Measurements from ENCODE around the gene NETO1. TPM values are rescaled to one million over a fixed set of nuclear protein-coding genes. Genes with fewer than 3 reads are reported as not detected.

NETO1 gene
- total RNA-seq, 1 donor from 2014 or later, result not detected

GRCh38 chr18:72811047-72811446 is 56.7 kb downstream of the NETO1 start:
- no peaks in the 10 kb centered on the region for H3K4me1 ChIP-seq
- no peaks in the 10 kb centered on the region for H3K27me3 ChIP-seq
- H3K36me3 ChIP-seq, result no peaks in the 10 kb centered on the region
- no peaks in the 10 kb centered on the region for H3K9me3 ChIP-seq
- H3K4me3 ChIP-seq, result no peak overlapping the region
- intact Hi-C loops (cut with DNase I), result no loop called here
- DNase-seq, result no peak
- no peak overlapping the region for H3K27ac ChIP-seq
- no peak for TF ChIP-seq CTCF (IDR thresholded peaks at IDR 0.05)
- no peak for ATAC-seq

- DNase-seq (no peak), ATAC-seq (no peak)
- no peak for TF ChIP-seq CTCF (IDR thresholded peaks at IDR 0.05)
- no peak overlapping the region for H3K27ac ChIP-seq
- H3K4me3 ChIP-seq, result no peak overlapping the region
- intact Hi-C loops (cut with DNase I), result no loop called here
- H3K9me3 ChIP-seq, result no peaks in the 10 kb centered on the region
- H3K36me3 ChIP-seq, result no peaks in the 10 kb centered on the region
- H3K27me3 ChIP-seq, result no peaks in the 10 kb centered on the region
- H3K4me1 ChIP-seq, result no peaks in the 10 kb centered on the region
These were observed 59.1 kb downstream of the NETO1 start for GRCh38 chr18:72808680-72809079.

GRCh38 chr18:72799106-72799505 is 68.7 kb downstream of the NETO1 start:
- intact Hi-C loops (cut with DNase I), result no loop called here
- no peaks in the 10 kb centered on the region for H3K27me3 ChIP-seq
- no peak overlapping the region for H3K4me3 ChIP-seq
- no peak for TF ChIP-seq CTCF (IDR thresholded peaks at IDR 0.05)
- ATAC-seq (no peak), DNase-seq (no peak)
- no peaks in the 10 kb centered on the region for H3K4me1 ChIP-seq
- no peaks in the 10 kb centered on the region for H3K9me3 ChIP-seq
- no peaks in the 10 kb centered on the region for H3K36me3 ChIP-seq
- H3K27ac ChIP-seq, result no peak overlapping the region

GRCh38 chr18:72783530-72783929 is 84.3 kb downstream of the NETO1 start:
- Histone ChIP-seq H3K36me3 (no peaks in the 10 kb centered on the region), H3K9me3 (no peaks in the 10 kb centered on the region), H3K4me1 (no peaks in the 10 kb centered on the region), H3K27ac (no peak overlapping the region), H3K27me3 (no peaks in the 10 kb centered on the region), H3K4me3 (no peak overlapping the region)
- intact Hi-C loops (cut with DNase I), result no loop called here
- ATAC-seq (no peak), DNase-seq (no peak)
- TF ChIP-seq CTCF (IDR thresholded peaks at IDR 0.05), result no peak

GRCh38 chr18:72774914-72775313 is 92.9 kb downstream of the NETO1 start:
- ATAC-seq, result no peak
- H3K9me3 ChIP-seq, result no peaks in the 10 kb centered on the region
- TF ChIP-seq CTCF (IDR thresholded peaks at IDR 0.05), result no peak
- H3K27ac ChIP-seq, result no peak overlapping the region
- intact Hi-C loops (cut with DNase I), result no loop called here
- no peaks in the 10 kb centered on the region for H3K36me3 ChIP-seq
- H3K4me1 ChIP-seq, result no peaks in the 10 kb centered on the region
- H3K4me3 ChIP-seq, result no peak overlapping the region
- DNase-seq, result no peak
- H3K27me3 ChIP-seq, result no peaks in the 10 kb centered on the region

- TF ChIP-seq CTCF (IDR thresholded peaks at IDR 0.05), result no peak
- Histone ChIP-seq H3K27me3 (no peaks in the 10 kb centered on the region), H3K4me3 (no peak overlapping the region), H3K27ac (no peak overlapping the region), H3K36me3 (no peaks in the 10 kb centered on the region), H3K9me3 (no peaks in the 10 kb centered on the region), H3K4me1 (no peaks in the 10 kb centered on the region)
- DNase-seq (no peak), ATAC-seq (no peak)
- intact Hi-C loops (cut with DNase I), result no loop called here
These were observed 94.9 kb downstream of the NETO1 start for GRCh38 chr18:72772916-72773315.
